ENCODE results near the gene TOM1L1. TPM values are rescaled to one million over a fixed set of nuclear protein-coding genes. Genes with fewer than 3 reads are reported as not detected.
"Not testable (repeated sequence)": the region's sequence is repeated elsewhere in the genome, so short reads cannot be mapped to it uniquely, and the experiment has no call there.

TOM1L1 gene
- total RNA-seq, 6 donors from 2014 or later, result 25.1 to 64.1 (median 35.1) TPM

DNA sequence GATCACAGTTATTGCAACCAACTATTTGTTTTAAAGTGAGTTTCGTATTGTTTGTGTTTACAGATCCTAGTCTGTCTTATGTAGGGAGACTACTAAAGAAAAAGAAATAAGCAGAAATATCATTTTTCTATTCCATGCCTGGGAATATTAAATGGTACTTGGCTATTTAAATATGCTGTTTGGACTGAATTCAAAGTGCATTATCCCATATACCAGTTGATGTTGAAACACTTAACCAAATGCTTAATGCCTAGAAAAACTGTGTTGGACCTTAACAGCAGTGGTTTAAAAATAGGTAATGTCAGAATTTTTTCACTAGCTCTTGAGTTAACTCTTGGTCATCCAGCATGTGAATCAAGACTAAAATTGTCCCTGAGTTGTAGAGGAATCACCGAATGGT is 37.5 kb upstream of the TOM1L1 start:
- Histone ChIP-seq H3K36me3 (no peaks in the 10 kb centered on the region), H3K9me3 (no peaks in the 10 kb centered on the region), H3K4me1 (no peaks in the 10 kb centered on the region), H3K27me3 (no peaks in the 10 kb centered on the region), H3K4me3 (no peak overlapping the region), H3K27ac (no peak overlapping the region)
- TF ChIP-seq, protein P1, sequence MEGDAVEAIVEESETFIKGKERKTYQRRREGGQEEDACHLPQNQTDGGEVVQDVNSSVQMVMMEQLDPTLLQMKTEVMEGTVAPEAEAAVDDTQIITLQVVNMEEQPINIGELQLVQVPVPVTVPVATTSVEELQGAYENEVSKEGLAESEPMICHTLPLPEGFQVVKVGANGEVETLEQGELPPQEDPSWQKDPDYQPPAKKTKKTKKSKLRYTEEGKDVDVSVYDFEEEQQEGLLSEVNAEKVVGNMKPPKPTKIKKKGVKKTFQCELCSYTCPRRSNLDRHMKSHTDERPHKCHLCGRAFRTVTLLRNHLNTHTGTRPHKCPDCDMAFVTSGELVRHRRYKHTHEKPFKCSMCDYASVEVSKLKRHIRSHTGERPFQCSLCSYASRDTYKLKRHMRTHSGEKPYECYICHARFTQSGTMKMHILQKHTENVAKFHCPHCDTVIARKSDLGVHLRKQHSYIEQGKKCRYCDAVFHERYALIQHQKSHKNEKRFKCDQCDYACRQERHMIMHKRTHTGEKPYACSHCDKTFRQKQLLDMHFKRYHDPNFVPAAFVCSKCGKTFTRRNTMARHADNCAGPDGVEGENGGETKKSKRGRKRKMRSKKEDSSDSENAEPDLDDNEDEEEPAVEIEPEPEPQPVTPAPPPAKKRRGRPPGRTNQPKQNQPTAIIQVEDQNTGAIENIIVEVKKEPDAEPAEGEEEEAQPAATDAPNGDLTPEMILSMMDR (IDR thresholded peaks at IDR 0.05), result no peak
- WGBS, 2 donors, result 43 to 67% methylated on average over 2 of the region's 2 CpGs
- ATAC-seq (ENCODE audit: low FRiP score in 2 of 2) (no peak), DNase-seq (no peak)

DNA sequence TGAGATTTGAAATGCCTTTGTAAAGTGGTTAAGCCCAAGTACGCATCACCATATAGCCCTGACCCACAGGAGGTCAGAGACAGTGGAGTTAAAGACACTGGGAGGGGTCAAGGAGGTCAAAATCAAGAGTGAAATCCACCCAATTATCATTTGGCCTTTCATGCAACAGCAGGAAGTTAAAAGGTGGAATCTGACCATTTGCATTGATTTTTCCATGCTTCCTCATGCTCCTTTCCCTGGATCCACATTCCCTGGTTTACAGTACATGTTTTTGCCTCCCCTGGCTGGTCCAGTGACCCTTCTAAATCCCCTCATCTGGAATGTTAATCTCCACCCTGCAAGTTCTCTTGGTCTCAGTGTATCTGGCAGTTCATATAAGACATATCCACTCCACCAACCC is 36.6 kb upstream of the TOM1L1 start:
- ATAC-seq (ENCODE audit: low FRiP score in 2 of 2) (no peak), DNase-seq (no peak)
- H3K27ac ChIP-seq, result no peak overlapping the region
- no peaks in the 10 kb centered on the region for H3K9me3 ChIP-seq
- no peak overlapping the region for H3K4me3 ChIP-seq
- no peaks in the 10 kb centered on the region for H3K36me3 ChIP-seq
- H3K4me1 ChIP-seq, result no peaks in the 10 kb centered on the region
- 76 to 87% methylated on average over 1 of the region's 1 CpG for WGBS, 2 donors
- TF ChIP-seq EP300 (IDR thresholded peaks at IDR 0.05), result no peak
- TF ChIP-seq, protein P1 (IDR thresholded peaks at IDR 0.05), result no peak
- no peak for TF ChIP-seq POLR2A (IDR thresholded peaks at IDR 0.05)
- no peak for TF ChIP-seq POLR2AphosphoS5 (IDR thresholded peaks at IDR 0.05)
- no peaks in the 10 kb centered on the region for H3K27me3 ChIP-seq

DNA sequence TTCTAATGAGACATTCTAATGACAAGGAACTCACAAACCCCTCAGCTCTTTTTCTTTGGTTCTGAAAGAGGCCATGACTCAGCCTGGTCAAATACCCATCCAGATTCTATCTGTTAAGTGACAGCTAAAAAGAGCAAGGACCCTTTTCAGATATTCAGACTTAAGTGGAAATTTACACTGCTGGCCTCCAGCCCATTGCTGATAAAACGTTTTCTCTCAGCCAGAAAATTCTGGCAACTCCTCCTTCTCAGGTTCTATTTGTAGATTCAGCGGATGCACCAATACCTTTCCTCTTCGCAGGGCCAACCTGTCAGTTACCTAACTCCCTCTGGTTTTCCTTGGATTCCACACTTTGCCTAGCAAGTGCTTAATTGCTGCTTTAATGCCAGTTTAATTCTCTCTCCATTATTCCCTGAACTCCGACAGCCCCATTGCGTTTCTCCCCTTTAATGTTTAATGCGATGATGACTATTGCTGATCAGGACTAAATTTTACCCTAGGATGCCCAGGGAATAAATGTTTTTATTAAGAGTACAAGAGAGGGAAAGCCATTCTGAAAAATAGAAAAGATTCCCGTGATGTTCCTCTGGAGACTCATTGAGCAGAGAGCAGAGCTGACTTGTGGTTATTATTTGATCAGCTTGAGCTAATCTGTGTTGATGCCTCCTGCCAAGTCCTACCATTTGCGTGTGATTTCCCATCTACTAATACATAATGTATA is 35.9 kb upstream of the TOM1L1 start:
- ATAC-seq (ENCODE audit: low FRiP score in 2 of 2) (no peak), DNase-seq (no peak)
- WGBS, 2 donors, result 56 to 75% methylated on average over 8 of the region's 8 CpGs
- no peaks in the 10 kb centered on the region for H3K9me3 ChIP-seq
- no peak overlapping the region for H3K4me3 ChIP-seq
- H3K36me3 ChIP-seq, result no peaks in the 10 kb centered on the region
- H3K4me1 ChIP-seq, result no peaks in the 10 kb centered on the region
- H3K27ac ChIP-seq, result no peak overlapping the region
- H3K27me3 ChIP-seq, result no peaks in the 10 kb centered on the region
- TF ChIP-seq POLR2AphosphoS5 (IDR thresholded peaks at IDR 0.05) (no peak), EP300 (IDR thresholded peaks at IDR 0.05) (no peak), POLR2A (IDR thresholded peaks at IDR 0.05) (no peak)
- TF ChIP-seq, protein P1 (IDR thresholded peaks at IDR 0.05), result no peak

DNA sequence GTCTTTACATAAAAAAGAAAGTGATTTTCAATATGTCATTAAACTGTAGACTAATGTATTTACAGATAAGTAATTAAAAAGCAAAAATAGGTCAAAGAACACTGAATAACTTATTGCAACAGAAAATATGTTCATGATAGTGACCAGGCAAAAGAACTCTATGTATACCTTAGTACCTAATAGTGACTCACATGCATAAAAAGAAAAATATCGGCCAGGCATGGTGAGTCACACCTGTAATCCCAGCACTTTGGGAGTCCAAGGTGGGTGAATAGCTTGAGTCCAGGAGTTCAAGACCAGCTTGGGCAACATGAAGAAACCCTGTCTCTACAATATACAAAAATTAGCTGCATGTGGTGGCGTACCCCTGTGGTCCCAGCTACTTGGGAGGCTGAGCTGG is 33.0 kb upstream of the TOM1L1 start:
- DNase-seq (no peak), ATAC-seq (ENCODE audit: low FRiP score in 2 of 2) (no peak)
- H3K4me1 ChIP-seq, result no peaks in the 10 kb centered on the region
- H3K36me3 ChIP-seq, result no peaks in the 10 kb centered on the region
- TF ChIP-seq POLR2A (IDR thresholded peaks at IDR 0.05), result no peak
- no peak for TF ChIP-seq EP300 (IDR thresholded peaks at IDR 0.05)
- TF ChIP-seq, protein P1 (IDR thresholded peaks at IDR 0.05), result no peak
- no peak for TF ChIP-seq POLR2AphosphoS5 (IDR thresholded peaks at IDR 0.05)
- no peak overlapping the region for H3K4me3 ChIP-seq
- H3K27me3 ChIP-seq, result no peaks in the 10 kb centered on the region
- no peaks in the 10 kb centered on the region for H3K9me3 ChIP-seq
- no peak overlapping the region for H3K27ac ChIP-seq
- 92 to 97% methylated on average over 2 of the region's 2 CpGs for whole genome bisulfite sequencing, 2 donors

DNA sequence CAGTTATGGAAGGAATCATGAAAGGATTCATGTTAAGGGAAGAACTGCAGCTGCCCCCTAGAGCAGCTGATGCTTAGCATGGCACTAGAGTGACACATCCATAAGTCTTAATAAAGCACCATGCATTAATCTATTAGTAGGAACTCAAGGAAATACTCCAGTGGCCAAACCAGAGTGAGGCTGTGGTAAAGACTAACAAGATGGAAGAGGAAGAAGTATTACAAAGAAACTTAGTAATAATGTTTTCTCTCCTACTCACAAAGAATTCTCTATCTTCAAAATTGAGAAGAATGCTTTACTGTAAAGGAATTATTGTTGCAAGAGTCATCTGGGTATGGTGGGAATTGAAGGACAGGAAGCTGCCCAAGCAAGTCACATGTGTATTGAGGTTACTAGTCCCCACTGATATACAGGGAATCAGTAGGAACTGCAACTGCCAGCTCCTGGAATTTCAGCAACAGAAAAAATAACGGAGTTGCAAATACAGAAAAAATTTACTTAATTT is 29.9 kb upstream of the TOM1L1 start:
- 86% methylated on average over 1 of the region's 1 CpG for WGBS, 2 donors
- ATAC-seq (ENCODE audit: low FRiP score in 2 of 2) (no peak), DNase-seq (no peak)
- Histone ChIP-seq H3K27me3 (no peaks in the 10 kb centered on the region), H3K27ac (no peak overlapping the region), H3K9me3 (no peaks in the 10 kb centered on the region), H3K4me3 (no peak overlapping the region), H3K36me3 (no peaks in the 10 kb centered on the region), H3K4me1 (no peaks in the 10 kb centered on the region)
- TF ChIP-seq POLR2AphosphoS5 (IDR thresholded peaks at IDR 0.05), result no peak
- no peak for TF ChIP-seq POLR2A (IDR thresholded peaks at IDR 0.05)
- TF ChIP-seq, protein P1 (IDR thresholded peaks at IDR 0.05), result no peak
- TF ChIP-seq EP300 (IDR thresholded peaks at IDR 0.05), result no peak

DNA sequence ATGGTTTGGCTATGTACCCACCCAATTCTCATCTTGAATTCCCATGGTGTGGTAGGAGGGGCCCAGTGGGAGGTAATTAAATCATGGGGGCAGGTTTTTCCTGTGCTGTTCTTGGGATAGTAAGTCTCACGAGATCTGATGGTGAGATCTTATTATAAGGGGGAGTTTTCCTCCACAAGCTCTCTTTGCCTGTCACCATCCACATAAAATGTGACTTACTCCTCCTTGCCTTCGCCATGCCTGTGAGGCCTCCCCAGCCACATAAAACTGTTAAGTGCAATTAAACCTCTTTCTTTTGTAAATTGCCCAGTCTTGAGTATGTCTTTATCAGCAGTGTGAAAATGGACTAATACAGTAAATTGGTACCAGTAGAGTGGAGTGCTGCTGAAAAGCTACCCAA is 24.7 kb upstream of the TOM1L1 start:
- H3K9me3 ChIP-seq; H3K4me3 ChIP-seq; H3K4me1 ChIP-seq; DNase-seq; H3K27ac ChIP-seq; H3K36me3 ChIP-seq; ATAC-seq (ENCODE audit: low FRiP score in 2 of 2); H3K27me3 ChIP-seq: not testable (repeated sequence)
- WGBS, 2 donors, result 81 to 87% methylated on average over 2 of the region's 2 CpGs
